Activated CD4-positive, alpha-beta T cell treated with anti-CD3 and anti-CD28 coated beads for 48 hours (primary cell): ENCODE measurements around the gene LYST.

Source experiments
- DNase-seq: peaks from one replicate; pipeline ENCODE4 v3.0.0-alpha.2; 2020

LYST gene

GRCh38 chr1:235703506-235703905 lies 163.2 kb downstream of the LYST start:
- no peak for DNase-seq

DNA sequence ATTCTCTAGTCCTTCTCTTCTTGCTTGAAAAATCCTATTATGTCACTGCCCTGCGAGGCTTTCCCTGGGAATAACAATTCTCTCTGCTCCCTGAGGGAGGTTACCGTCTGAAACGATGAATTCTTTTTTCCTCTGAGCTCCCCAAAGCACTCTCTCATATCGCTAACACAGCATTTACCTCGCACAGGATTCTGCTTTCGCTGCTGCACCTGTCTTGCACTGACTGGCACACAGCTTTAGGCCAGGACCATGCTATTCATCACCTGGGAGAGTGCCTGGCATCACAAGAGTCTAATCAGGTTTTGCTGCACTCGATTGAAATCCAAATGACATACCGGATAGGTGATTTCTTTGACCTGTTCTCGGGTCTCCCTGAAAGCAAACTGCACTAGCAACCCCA lies 164.3 kb downstream of the LYST start:
- DNase-seq = no peak

- no peak for DNase-seq
These were observed 169.2 kb downstream of the LYST start for GRCh38 chr1:235697508-235697907.

DNA sequence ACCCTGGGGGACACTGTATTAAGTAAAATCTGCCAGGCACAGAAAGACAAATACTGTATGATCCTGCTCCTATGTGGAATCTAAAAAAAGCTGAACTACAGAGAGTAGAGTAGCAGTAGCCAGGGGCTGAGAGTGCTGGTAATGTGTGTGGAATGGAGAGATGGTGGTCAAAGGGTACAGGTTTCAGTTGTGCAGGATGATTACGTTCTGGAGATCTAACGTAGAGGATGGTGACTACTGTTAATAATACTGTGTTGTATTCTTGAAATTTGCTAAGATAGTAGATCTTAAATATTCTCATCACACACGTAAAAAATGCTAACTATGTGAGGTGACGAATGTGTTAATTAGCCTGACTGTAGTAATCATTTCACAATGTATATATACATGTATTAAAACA lies 177.3 kb downstream of the LYST start:
- DNase-seq = no peak

DNA sequence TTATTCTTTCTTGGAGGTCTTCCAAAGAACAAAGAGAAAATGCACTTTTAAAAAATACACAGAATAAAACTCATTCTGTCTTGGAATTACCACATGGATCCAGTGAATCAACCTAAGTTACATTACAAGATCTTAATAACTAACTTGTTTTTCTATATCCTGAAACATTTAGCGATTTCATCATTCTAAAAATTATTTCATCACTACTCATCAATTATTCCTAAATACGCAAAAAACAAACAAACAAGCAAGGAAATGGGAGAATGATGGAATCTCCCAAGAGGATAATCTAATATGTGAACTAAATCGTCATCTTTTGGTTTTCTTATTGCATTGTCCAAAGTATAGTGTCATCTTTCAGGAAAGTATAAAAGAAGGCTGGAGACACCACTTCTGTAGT lies 178.6 kb downstream of the LYST start:
- no peak for DNase-seq

DNA sequence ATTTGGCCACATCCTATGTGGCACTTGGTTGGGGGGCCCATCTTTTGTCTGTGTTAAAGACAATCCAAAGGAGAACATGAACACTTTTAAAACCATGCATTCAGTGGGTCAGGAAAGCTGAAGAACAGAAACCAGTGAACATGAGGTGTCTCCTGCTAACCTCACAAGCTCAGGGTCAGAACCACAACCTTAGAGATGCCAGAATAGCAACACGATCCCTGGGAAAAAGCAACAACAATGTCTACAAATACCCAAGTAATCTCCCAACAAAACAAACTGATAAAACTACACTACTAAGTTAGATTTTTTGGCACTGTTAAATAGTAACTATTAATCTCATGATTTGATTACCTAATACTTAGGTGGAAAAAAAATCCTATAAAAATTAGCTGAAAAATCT lies 183.1 kb downstream of the LYST start:
- no peak for DNase-seq

DNA sequence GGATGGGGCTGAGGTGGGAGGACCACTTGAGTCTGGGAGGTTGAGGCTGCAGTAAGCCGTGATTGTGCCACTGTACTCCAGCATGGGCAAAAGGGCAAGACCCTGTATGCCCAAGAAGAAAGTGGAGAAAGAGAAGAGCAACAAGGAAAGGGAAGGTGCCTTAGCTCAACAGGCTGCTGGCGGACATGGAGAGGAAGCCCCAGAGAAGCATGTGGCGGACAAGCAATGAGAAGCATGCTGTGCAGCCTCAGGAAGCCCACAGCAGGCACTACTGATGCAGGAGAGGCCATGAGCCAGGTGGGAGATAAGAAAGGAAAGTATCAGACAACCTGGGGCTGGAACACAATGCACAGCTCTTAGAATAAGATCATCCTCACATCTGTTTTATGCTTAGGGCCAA lies 184.5 kb downstream of the LYST start:
- DNase-seq = no peak

GRCh38 chr1:235679644-235680043 lies 187.1 kb downstream of the LYST start:
- DNase-seq = no peak

DNA sequence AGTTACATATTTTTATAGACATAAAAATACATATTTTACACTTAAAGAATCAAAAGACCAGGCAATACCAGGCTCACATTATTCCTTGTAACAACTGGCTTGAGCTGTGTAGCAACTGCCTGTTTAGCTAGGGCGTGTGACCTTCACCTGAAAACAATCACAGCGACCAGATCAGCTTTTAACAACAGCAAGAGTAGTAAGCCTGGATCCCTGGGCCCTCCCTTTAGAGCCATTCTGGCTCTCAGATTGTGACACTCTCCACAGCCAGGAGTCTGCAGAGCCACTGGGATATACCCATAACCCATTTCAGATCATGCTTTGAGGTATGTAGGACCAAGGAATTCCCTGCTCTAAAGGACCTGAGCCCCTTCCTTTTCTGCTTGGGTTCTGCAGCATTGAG lies 187.7 kb downstream of the LYST start:
- no peak for DNase-seq

GRCh38 chr1:235675152-235675890 lies 191.4 kb downstream of the LYST start:
- DNase-seq = no peak

GRCh38 chr1:235673981-235674380 lies 192.7 kb downstream of the LYST start:
- no peak for DNase-seq

DNA sequence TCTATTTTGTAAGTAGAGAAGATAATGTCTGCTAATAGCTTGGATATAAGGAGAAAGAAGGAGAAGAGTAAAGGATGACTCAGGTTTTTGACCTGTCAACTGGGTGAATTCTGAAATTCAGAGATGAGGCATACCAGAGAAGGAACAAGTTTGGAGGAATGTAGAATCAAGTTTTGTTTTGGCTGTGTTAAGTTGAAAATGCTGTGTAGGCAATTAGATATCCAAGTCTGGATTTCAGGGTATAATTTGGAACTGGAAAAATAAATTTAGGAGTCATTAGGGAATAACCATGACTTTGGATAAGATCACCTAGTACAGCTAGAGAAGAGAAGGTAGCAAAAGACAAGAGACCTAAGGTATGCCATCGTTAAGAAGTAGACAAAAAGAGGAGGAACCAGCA lies 194.7 kb downstream of the LYST start:
- no peak for DNase-seq

DNA sequence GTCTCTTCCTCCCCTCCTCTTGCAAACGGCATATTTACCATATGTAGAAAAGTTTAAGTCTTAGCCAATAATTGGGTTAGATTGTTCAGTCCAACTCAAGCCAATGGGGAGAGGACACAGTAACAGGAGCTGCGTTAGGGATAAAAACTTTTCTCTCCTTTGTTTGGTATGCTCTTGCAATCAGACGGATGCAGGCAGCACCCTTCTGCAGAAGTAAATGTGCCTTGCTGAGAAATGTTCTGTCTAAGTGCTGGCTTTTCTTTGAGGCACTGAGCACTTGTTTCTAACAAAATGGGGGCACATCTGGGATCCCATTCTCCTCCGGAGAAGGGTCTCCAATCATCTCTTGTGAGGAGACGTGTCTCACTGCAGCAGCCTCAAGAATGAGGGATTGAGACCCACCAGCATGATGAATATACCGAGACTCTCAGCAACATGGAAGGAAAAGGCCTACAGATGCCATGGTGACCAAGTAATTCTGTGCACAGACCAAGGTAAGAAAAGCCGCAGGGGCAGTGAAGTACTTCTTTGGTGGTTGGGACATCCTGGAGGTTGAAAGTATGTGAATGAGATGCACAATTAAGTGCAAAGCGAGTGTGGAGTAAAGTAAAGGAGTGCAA lies 196.4 kb downstream of the LYST start:
- DNase-seq = no peak

- DNase-seq = no peak
These were observed 197.4 kb downstream of the LYST start for GRCh38 chr1:235669277-235669676.

GRCh38 chr1:235663628-235664027 lies 203.1 kb downstream of the LYST start:
- no peak for DNase-seq

DNA sequence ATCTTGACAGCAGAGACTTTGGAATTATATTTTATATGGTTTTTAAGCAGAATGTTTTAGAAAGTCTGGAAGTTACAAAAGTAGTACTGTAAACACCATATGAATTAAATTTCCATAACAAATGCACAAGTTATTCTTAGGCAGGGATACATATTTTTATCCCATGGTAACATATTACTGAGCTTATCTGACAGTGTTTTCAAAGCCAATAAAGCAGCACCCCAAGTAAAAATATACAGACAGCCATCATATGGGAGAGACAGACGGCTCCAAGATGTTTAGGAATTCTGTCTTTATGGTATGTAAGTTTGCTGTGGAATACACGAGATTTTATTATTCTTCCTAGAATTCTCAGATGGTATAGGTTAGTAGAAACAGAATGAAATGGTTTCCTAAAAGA lies 205.1 kb downstream of the LYST start:
- DNase-seq = no peak

DNA sequence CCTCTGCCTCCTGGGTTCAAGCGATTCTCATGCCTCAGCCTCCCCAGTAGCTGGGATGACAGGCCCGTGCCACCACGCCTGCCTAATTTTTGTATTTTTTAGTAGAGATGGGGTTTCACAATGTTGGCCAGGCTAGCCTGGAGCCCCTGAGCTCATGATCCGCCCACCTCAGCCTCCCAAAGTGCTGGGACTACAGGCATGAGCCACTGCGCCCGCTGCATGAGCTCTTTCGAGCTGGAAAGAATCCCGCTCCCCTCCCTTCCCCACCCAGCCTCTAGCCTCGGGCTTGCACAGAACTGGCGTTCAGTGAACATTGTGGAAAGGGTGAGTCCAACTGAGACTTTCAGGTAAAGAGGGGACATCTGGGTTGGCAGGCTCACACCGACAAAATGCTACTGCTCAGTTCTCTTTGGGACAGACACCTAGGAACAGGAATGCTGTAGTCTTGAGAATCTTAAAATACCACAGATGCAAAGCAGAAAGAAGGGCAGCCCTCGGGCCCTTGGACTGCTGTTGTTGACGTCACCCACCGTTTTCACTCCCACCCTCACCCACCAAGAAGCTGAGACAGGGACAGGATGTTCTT lies 207.4 kb downstream of the LYST start:
- no peak for DNase-seq

DNA sequence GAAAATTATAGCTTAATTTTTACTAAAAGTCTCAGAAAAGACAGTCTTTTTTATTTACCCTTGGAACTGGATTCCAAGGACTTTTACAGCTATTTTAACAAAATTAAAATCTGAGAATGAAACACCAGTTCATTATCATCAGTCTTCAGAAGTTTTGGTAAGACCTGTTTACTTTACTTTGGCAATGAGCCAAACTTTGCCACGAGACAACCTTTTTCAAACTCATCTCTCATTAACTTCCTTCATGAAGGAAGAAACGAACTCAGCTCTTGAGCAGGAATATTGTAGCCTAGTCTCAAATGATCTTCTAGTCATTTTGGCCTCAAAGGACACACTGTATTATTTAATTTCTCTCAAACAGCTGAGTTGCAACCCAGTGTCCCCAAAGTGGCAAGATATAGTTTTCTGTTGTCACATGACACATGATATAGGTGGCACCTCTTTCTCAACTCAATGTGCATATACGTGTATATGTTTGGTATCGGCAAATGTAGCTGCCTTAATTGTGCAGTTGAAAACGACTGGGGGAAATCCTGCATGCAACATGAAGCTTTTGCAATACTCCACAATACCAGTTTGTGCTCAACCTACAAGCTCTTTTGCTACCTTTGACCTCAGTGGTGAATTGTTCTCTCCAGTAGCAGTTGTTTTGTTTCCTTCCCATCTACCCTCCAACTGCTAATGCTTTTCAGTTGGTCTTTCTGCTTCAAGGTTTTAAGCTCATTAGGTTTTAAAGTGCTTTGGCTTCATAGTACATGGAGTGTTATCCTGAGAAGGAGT lies 208.8 kb downstream of the LYST start:
- no peak for DNase-seq

GRCh38 chr1:235657269-235657668 lies 209.4 kb downstream of the LYST start:
- no peak for DNase-seq

DNA sequence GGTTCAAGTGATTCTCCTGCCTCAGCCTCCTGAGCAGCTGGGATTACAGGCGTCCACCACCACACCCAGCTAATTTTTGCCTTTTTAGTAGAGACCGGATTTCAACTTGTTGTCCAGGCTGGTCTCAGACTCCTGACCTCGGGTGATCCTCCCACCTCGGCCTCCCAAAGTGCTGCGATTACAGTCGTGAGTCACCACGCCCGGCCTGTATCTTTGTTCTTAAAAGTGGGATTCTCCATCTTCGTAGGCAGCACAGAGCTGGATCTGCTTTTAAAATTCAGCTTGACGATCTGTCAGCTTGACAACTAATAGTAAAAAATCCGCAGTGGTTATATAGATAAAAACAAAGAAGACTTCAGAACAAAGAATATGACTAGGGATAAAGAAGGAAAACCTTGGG lies 214.3 kb downstream of the LYST start:
- DNase-seq = no peak

DNA sequence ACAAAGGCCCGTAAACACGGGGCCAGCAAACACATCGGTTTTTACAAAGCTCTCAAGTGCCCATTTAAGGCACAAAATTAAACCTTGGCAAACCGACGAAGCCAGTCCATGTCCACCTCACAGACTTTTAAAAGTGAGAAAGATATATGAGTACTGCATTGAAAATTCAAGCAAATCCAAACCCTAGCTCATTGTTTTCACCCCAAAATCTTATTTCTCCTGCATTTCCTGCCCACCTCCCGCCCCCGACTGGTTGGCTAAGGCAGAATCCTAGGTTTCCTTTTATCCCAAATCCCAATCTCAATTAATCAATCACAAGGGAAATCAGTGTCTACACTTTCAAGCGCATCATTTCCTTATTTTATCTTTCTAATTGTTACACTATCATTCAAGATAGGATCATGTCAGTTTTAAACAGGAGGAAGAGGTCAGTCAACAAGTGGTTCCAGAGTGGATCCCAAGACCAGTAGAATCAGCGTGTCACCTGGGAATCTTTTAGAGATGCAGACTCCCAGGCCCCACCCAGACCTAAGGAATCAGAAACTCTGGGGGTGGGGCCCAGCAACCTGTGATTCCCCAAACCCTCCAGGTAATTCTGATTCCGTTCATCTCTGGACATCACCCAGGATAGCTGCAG lies 215.4 kb downstream of the LYST start:
- no peak for DNase-seq

- peak; percentile 24 for DNase-seq
These were observed 216.2 kb downstream of the LYST start for GRCh38 chr1:235650341-235651169.
